IPS-15b (cell line): ENCODE data around the gene CXXC1.
A peak's percentile ranks its signal among the peaks of the same experiment; 100 is the strongest.
"Not testable (repeated sequence)": the region's sequence is repeated elsewhere in the genome, so short reads cannot be mapped to it uniquely, and the experiment has no call there.

ENCODE experiments used
- H3K27me3 ChIP-seq: one replicate; pipeline ENCODE4 v1.6.1; 2013; ENCODE audit warnings: low read length; ENCODE audit not compliant: control insufficient read depth, insufficient read depth
- H3K36me3 ChIP-seq: one replicate; pipeline ENCODE4 v1.6.1; 2013; ENCODE audit warnings: low read length; ENCODE audit not compliant: control insufficient read depth, insufficient read depth
- H3K4me1 ChIP-seq: one replicate; pipeline ENCODE4 v1.6.1; 2013; ENCODE audit warnings: mild to moderate bottlenecking, low read length; ENCODE audit not compliant: control insufficient read depth, insufficient read depth
- H3K4me3 ChIP-seq: one replicate; pipeline ENCODE4 v1.5.1; 2013; ENCODE audit warnings: low read depth, low read length
- H3K9ac ChIP-seq: one replicate; pipeline ENCODE4 v1.6.1; 2013; ENCODE audit warnings: low read depth, mild to moderate bottlenecking, low read length
- H3K9me3 ChIP-seq: one replicate; pipeline ENCODE4 v1.6.1; 2013; ENCODE audit warnings: mild to moderate bottlenecking, low read length; ENCODE audit not compliant: control insufficient read depth, insufficient read depth

Gene CXXC1

DNA sequence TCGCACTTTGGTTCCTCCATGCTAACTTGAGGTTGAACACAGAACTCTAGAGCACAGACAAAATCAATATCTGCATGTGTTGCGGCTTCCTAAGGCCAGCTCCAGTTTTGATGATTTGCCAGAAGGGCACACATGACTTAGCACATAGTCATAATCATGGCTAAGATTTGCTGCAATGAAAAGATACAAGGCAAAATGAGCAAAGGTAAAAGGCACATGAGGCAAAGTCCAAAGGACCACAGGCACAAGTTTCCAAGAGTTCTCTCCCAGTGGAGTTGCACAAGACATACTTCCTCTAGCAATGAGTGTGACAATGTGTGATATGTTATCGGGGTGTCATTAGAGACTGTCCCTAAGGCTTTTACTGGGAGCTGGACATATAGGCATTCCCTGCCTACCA, 24.2 kb upstream of the CXXC1 start:
- H3K36me3 ChIP-seq, result no peaks in the 10 kb centered on the region

DNA sequence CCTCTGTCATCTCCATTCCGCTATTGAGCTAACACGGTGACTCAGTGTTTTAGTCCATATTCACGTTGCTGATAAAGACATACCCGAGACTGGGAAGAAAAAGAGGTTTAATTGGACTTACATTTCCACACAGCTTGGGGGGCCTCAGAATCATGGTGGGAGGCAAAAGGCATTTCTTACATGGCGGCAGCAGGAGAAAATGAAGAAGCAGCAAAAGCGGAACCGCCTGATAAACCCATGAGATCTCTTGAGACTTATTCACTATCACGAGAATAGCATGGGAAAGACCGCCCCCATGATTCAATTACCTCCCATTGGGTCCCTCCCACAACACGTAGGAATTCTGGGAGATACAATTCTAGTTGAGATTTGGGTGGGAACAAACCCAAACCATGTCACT, 22.6 kb upstream of the CXXC1 start:
- peaks cover 7% of the 10 kb centered on the region for H3K4me1 ChIP-seq
- H3K4me3 ChIP-seq, result no peak overlapping the region
- no peaks in the 10 kb centered on the region for H3K9me3 ChIP-seq
- peaks cover 36% of the 10 kb centered on the region for H3K27me3 ChIP-seq
- no peak overlapping the region for H3K9ac ChIP-seq
- H3K36me3 ChIP-seq, result no peaks in the 10 kb centered on the region

More for the DNA sequence above, 24.2 kb upstream of the CXXC1 start:
- Histone ChIP-seq H3K9ac (no peak overlapping the region), H3K9me3 (no peaks in the 10 kb centered on the region), H3K4me3 (no peak overlapping the region), H3K4me1 (peaks cover 7% of the 10 kb centered on the region), H3K27me3 (peaks cover 36% of the 10 kb centered on the region)

DNA sequence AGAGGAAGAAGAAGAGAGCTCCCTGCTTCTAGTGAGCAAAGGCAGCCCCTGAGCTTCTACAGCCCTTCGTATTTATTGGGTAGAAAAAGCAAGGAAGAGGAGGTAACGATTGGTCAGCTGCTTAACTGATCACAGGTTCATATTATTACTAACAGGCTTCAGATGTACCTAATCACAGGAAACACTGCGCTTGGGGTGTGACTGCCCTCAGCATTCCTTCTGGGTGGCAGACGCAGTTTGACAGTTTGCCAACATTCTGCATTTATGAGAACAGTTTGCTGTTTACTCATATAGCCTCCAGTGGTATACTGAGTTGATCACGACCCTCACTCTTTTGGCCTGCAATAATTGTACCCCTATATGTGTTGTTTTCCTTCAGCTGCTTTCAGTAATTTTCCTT, 21.4 kb upstream of the CXXC1 start:
- not testable (repeated sequence) for H3K9ac ChIP-seq, H3K4me3 ChIP-seq, H3K36me3 ChIP-seq, H3K4me1 ChIP-seq, H3K9me3 ChIP-seq
- peaks cover 36% of the 10 kb centered on the region for H3K27me3 ChIP-seq

DNA sequence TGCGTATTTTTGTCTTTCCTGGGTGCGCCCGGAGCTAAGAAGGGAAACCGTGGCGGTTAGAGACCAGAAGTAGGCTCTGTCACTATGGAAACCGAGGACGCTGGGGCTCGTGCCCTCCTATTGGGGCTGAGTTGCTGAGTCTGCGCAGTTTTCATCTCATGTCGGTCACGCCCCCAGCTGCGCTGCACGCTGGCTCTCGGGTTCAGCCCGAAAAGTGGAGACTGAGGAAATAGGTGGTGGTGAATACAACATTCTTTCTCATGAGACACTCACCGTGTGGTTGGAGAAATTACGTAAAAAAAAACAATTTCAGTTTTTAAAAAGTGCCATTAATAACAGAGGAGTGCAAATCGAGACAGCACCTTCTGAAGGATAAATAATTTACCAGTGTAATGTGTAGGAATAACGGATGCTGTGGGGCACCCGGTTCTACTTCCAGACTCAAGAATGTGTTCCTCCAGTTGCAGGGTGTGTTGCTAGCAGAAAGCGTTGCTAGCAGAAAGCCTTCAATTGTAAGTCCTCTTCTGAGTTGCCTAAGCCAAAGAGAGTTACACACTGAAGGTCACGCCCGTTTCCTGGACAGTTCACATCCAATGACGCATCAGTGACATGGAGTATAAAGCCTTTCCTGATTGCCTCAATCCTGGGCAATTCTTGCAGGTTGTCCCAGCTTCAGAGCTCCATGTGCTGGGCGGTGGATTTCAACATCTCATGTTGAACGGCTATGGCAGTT, 20.4 kb upstream of the CXXC1 start:
- Histone ChIP-seq H3K4me3 (peak overlapping the region; percentile 63), H3K36me3 (no peaks in the 10 kb centered on the region), H3K9me3 (no peaks in the 10 kb centered on the region), H3K4me1 (peaks cover 7% of the 10 kb centered on the region), H3K27me3 (peaks cover 37% of the 10 kb centered on the region), H3K9ac (no peak overlapping the region)

DNA sequence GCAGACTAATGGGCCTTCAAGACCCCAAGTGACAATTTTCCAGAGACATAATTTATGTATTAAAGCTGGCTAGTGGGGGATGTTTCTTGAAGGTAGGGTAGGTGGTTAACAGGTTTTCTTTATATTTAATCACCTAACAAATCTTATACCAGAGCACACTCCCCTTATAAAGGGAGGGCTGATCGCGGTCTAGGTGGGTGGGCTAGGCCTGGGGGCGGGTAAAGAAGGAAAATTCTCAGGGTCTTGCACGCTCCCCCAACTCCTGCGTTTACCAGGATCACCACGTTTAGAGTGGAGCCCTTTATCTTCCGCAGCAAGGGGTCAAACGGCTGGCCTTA, 19.9 kb upstream of the CXXC1 start:
- peaks cover 39% of the 10 kb centered on the region for H3K27me3 ChIP-seq
- H3K9me3 ChIP-seq, result no peaks in the 10 kb centered on the region
- H3K4me1 ChIP-seq, result peaks cover 7% of the 10 kb centered on the region
- H3K4me3 ChIP-seq, result peak overlapping the region; percentile 63
- H3K9ac ChIP-seq, result no peak overlapping the region
- no peaks in the 10 kb centered on the region for H3K36me3 ChIP-seq

DNA sequence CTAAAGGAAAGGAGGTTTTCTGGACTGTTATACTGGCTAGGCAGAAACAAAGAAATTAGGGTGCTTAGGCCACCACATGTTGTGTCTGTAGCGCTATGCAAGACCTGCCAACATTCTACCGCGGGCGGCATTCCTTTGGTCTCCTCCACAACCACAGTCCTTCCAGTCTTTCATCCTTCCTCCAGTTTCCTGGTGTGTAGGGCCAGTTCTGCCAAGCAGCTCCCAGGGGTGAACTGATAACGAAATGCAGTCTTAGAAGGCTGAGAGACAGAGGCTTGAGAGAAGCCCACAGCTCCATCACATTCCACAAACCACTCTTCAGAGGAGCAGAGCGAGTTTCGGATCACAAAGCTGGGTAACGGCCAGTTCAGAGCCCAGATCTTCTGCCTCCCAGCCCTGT, 19.5 kb upstream of the CXXC1 start:
- H3K4me3 ChIP-seq, result peak overlapping the region; percentile 63

DNA sequence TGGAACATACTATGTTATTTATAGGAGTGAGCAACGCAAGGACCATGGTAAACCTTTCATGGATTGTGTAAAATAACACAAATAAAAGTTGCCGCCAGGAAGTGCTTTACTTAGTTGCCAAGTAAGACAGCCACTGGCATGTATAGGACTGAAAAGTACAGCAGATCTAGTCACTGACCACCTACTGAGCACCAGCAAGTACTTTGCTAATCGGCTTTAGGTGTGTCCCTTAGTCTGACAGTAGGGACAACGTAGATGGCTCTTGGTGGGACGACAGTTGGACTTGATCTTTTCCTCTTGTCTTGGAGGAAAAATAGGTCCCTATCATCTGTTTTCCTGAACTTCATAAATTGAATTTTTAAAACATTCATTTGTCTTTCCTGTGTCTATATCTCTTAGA, 13.6 kb upstream of the CXXC1 start:
- Histone ChIP-seq H3K36me3 (no peaks in the 10 kb centered on the region), H3K4me3 (no peak overlapping the region), H3K4me1 (no peaks in the 10 kb centered on the region), H3K27me3 (peaks cover 32% of the 10 kb centered on the region), H3K9ac (no peak overlapping the region), H3K9me3 (no peaks in the 10 kb centered on the region)

More for the DNA sequence above, 19.5 kb upstream of the CXXC1 start:
- Histone ChIP-seq H3K4me1 (peaks cover 7% of the 10 kb centered on the region), H3K9me3 (no peaks in the 10 kb centered on the region), H3K36me3 (no peaks in the 10 kb centered on the region), H3K27me3 (peaks cover 41% of the 10 kb centered on the region), H3K9ac (no peak overlapping the region)

DNA sequence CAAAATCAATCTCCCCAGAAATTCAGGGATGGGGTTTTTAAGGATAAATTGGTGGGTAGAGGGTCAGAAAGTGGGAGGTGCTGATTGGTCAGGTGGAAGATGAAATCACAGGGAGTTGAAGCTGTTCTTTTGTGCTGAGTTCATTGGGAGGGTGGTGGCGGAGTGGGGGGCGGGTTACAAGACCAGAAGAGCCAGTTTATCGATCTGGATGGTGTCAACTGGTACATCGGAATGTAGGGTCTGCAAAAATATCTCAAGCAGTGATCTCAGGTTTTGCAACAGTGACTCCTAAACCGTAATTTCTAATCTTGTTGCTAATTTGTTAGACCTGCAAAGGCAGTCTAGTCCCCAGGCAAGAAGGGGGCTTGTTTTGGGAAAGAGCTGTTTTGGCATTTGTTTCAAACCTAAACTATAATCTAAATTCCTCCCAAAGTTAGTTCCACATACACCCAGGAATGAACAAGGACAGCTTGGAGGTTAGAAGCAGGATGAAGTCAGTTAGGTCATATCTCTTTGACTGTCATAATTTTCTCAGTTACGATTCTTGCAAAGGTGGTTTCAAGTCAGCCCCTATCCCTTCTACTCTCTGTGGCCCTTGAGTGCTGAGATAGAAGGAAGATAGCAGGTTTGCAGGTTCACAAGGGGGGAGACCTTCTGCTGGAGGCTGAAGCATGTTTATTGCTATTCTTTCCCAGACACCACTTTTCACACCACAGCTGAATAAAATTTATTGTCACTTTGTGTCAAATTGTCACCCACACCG, 12.3 kb upstream of the CXXC1 start:
- Histone ChIP-seq H3K36me3 (no peaks in the 10 kb centered on the region), H3K27me3 (peaks cover 41% of the 10 kb centered on the region), H3K4me3 (no peak overlapping the region), H3K4me1 (no peaks in the 10 kb centered on the region), H3K9me3 (no peaks in the 10 kb centered on the region), H3K9ac (no peak overlapping the region)

DNA sequence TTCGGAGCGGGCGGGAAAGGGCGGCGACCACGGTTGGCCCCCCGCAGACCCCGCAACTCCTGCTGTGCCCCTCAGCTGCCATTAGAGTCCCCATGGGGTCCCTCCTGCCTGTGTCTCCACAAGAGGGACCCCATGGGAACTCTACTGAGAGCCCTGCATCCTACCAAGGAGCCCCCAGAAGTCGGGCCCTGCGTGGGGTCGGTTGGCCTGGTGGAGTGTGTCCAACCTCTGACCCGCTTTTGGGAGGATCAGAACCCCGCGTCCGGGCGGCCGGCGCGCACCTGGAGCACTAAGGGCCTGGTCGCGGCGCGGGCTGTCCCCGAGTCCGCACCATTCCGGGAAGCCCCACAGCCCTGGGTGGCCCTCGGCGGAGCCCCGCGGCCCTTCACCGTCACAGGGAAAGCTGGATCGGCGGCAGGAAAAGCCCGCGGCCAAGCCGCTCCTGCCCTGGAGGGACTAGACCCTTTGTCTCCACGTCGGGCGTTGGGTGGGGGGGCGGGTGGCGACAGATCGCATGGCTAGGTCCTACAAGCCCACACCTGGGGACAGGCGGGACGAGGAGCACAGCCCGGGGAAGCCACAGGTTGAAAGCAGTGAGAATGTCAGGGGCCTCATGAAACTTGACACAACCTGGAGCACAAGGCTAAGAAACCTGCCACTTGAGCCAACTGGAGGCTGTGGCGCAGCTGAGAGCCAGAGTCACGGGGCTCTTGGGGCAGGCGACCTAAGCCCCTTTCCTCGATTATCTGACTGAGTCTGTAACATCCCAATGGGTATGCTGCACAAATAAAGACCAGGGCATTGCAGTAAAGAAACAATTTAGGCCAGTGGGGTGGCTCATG, 11.2 kb upstream of the CXXC1 start:
- Histone ChIP-seq H3K9me3 (no peaks in the 10 kb centered on the region), H3K27me3 (peaks cover 41% of the 10 kb centered on the region), H3K9ac (no peak overlapping the region), H3K4me3 (peak overlapping the region; percentile 69), H3K36me3 (no peaks in the 10 kb centered on the region), H3K4me1 (no peaks in the 10 kb centered on the region)

DNA sequence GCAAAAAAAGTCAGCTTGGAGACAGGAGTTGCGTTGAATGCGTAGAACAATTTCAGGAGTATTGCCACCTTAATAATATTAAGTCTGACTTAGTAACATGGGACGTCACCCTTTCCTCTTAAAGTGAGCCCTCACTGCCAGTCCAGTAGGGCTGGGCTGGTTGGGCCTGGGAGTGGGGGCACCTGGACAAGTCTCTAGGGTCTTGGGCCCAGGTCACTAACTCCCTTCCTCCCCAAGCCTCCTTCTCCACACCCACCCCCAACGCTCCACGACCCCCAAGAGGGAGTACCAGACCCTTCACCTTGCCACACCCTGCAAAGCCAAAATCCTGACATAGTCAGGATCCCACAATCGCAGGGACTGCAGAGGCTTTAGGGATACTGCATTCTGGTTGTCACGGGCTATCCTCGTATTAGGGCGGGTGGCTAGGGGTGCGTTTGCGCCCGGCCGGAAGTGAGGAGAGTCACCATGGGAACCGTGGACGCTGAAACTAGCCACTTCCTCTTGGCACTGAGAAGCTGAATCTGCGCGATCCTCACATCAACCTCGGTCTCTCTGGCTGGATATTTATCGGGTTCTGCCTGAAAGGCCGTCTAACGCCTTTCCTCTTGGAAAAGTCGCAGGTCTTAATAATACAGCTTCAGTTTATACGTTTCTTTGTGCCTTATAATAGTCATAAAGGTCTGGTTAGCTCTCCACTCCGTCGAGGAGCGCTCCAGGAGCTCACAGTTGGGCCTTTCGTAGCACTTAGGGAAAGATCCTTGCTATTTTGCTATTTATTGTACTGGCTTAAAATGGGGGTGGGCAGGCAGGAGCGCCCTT, 10.3 kb upstream of the CXXC1 start:
- Histone ChIP-seq H3K36me3 (no peaks in the 10 kb centered on the region), H3K9ac (no peak overlapping the region), H3K4me3 (peak overlapping the region; percentile 69)

DNA sequence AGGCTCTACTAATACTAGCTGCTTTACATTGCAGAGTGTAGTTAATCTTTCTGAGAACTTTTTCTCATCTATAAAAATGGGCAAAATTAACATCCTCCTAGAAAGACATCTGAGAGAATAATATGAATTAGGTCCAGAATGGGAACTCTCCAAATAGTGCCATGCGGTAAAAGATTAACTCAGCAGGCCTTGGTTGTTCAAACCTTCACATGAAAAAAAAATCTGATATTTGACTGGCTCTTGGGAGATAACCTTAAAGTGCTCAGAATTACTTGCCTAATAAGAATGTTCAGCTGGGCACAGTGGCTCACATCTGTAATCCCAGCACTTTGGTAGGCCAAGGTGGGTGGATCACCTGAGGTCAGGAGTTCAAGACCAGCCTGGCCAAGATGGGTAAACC, 5.5 kb upstream of the CXXC1 start:
- H3K36me3 ChIP-seq, result no peaks in the 10 kb centered on the region
- no peaks in the 10 kb centered on the region for H3K4me1 ChIP-seq
- no peak overlapping the region for H3K4me3 ChIP-seq
- H3K9ac ChIP-seq, result no peak overlapping the region
- peaks cover 13% of the 10 kb centered on the region for H3K27me3 ChIP-seq
- H3K9me3 ChIP-seq, result no peaks in the 10 kb centered on the region

More for the DNA sequence above, 10.3 kb upstream of the CXXC1 start:
- Histone ChIP-seq H3K4me1 (no peaks in the 10 kb centered on the region), H3K9me3 (no peaks in the 10 kb centered on the region), H3K27me3 (peaks cover 40% of the 10 kb centered on the region)
